22Rv1 (cell line): Measurements from ENCODE around the gene USE1.

Source experiments
- ZFX ChIP-seq: fragments of 450-650 bp; IDR thresholded peaks from 2 replicates; pipeline ENCODE4 v1.6.1; 2017; ENCODE audit warnings: antibody characterized with exemption, borderline replicate concordance
- TF ChIP-seq, protein P1 (sequence below): fragments of 450-650 bp; IDR thresholded peaks from 2 replicates; pipeline ENCODE4 v1.5.1; 2017; ENCODE audit warnings: mild to moderate bottlenecking

DNA sequence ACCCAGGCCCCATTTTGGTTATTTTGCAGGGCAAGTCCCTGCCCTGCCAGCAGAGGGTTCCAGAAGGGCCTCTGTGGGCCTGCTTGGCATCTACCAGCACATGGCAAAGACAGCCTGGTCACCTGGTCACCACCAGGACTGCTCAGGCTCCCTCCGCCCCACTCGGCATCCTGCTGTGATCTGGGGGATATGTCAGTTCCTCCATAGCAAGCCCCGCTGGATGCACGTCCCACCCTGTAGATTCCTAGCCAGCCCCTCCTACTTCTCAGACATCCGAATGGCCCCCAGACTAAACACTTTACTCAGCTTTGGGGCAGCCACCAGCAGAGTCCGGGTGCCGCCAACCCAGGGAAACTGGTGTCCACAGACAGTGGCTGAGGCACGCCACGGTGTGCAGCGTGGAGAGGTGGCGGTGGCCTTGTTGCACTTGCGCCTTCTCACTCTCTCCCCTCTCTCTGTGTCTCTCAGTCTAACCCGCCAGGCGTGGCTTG, 31.8 kb upstream of the USE1 start:
- TF ChIP-seq, protein P1, sequence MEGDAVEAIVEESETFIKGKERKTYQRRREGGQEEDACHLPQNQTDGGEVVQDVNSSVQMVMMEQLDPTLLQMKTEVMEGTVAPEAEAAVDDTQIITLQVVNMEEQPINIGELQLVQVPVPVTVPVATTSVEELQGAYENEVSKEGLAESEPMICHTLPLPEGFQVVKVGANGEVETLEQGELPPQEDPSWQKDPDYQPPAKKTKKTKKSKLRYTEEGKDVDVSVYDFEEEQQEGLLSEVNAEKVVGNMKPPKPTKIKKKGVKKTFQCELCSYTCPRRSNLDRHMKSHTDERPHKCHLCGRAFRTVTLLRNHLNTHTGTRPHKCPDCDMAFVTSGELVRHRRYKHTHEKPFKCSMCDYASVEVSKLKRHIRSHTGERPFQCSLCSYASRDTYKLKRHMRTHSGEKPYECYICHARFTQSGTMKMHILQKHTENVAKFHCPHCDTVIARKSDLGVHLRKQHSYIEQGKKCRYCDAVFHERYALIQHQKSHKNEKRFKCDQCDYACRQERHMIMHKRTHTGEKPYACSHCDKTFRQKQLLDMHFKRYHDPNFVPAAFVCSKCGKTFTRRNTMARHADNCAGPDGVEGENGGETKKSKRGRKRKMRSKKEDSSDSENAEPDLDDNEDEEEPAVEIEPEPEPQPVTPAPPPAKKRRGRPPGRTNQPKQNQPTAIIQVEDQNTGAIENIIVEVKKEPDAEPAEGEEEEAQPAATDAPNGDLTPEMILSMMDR, result no peak
- no peak for TF ChIP-seq ZFX
